PC-3 (cell line): ENCODE measurements around the gene IQGAP1. TPM values are rescaled to one million over a fixed set of nuclear protein-coding genes. Genes with fewer than 3 reads are reported as not detected.

Experiments
- ATAC-seq: fragments of 200-7000 bp; cut with Tn5 transposase; 2 replicates; pipeline ENCODE4 v1.9.1; 2020; ENCODE audit warnings: mild to moderate bottlenecking, moderate library complexity
- BruUV-seq: library from RNA; stranded (reverse); fragments of 400-500 nt; replicated peaks from 2 replicates; lab custom pipeline; 2021; lab: Mats Ljungman, UMichigan
- CTCF ChIA-PET: fragments of 300-600 bp; sonication (Branson Sonifier 250); formaldehyde crosslinking; loops from one replicate; lab custom pipeline; 2022; ENCODE audit warnings: antibody characterized with exemption; lab: Charles Lee
- POLR2A ChIA-PET: fragments of 300-600 bp; sonication (Branson Sonifier 250); formaldehyde crosslinking; loops from one replicate; lab custom pipeline; 2022; ENCODE audit warnings: antibody characterized with exemption; ENCODE audit not compliant: unreplicated experiment; lab: Charles Lee
- DNase-seq: peaks from one replicate; pipeline ENCODE4 v3.0.0-alpha.2; 2015
- H2AFZ ChIP-seq: fragments of 300-600 bp; sonication (generic); 2 replicates; pipeline ENCODE4 v1.6.0; 2016; ENCODE audit warnings: antibody characterized with exemption, low read length
- H3F3A ChIP-seq: fragments of 300-600 bp; sonication (generic); one replicate; pipeline ENCODE4 v1.6.0; 2017; ENCODE audit warnings: antibody characterized with exemption, low read length, control low read depth, mild to moderate bottlenecking; ENCODE audit not compliant: unreplicated experiment
- H3K27ac ChIP-seq: fragments of 300-600 bp; sonication (generic); 2 replicates; pipeline ENCODE4 v1.5.1; 2016; ENCODE audit warnings: mild to moderate bottlenecking, low read length
- H3K27me3 ChIP-seq: fragments of 300-600 bp; sonication (generic); 2 replicates; pipeline ENCODE4 v1.6.1; 2016; ENCODE audit warnings: low read length, mixed read lengths
- H3K36me3 ChIP-seq: fragments of 300-600 bp; sonication (generic); 2 replicates; pipeline ENCODE4 v1.6.1; 2016; ENCODE audit warnings: low read depth, mixed run types, low read length, mixed read lengths
- H3K4me1 ChIP-seq: fragments of 300-600 bp; sonication (generic); 2 replicates; pipeline ENCODE4 v1.5.1; 2016; ENCODE audit warnings: low read length; ENCODE audit not compliant: insufficient read depth
- H3K4me2 ChIP-seq: fragments of 300-600 bp; sonication (generic); 2 replicates; pipeline ENCODE4 v1.6.0; 2016; ENCODE audit warnings: low read length
- H3K4me3 ChIP-seq: fragments of 300-600 bp; sonication (generic); 2 replicates; pipeline ENCODE4 v1.5.1; 2016; ENCODE audit warnings: mild to moderate bottlenecking, low read length, mixed read lengths
- H3K79me2 ChIP-seq: fragments of 300-600 bp; sonication (generic); 2 replicates; pipeline ENCODE4 v1.6.1; 2017; ENCODE audit warnings: low read length, mixed read lengths
- H3K9ac ChIP-seq: fragments of 300-600 bp; sonication (generic); 2 replicates; pipeline ENCODE4 v1.6.0; 2016; ENCODE audit warnings: mild to moderate bottlenecking, low read length
- H3K9me2 ChIP-seq: fragments of 300-600 bp; sonication (generic); replicated peaks from 2 replicates; pipeline ENCODE4 v1.6.1; 2016; ENCODE audit warnings: mixed run types, low read length, mixed read lengths
- H3K9me3 ChIP-seq: fragments of 300-600 bp; sonication (generic); 2 replicates; pipeline ENCODE4 v1.6.1; 2016; ENCODE audit warnings: low read length, mixed read lengths
- H4K20me1 ChIP-seq: fragments of 300-600 bp; sonication (generic); 2 replicates; pipeline ENCODE4 v1.6.1; 2016; ENCODE audit warnings: low read length, mixed read lengths
- EZH2 ChIP-seq: fragments of 300-600 bp; sonication (generic); IDR thresholded peaks from one replicate; pipeline ENCODE4 v1.6.1; 2017; ENCODE audit warnings: antibody characterized with exemption, mild to moderate bottlenecking, low read length; ENCODE audit not compliant: unreplicated experiment
- EZH2phosphoT487 ChIP-seq: fragments of 300-600 bp; sonication (generic); IDR thresholded peaks from 2 replicates; pipeline ENCODE4 v1.6.1; 2018; ENCODE audit warnings: mild to moderate bottlenecking, antibody characterized with exemption, low read length, borderline replicate concordance
- intact Hi-C: fragments of 100-400 bp; cut with micrococcal nuclease; formaldehyde crosslinking; loops from 2 replicates; pipeline ENCODE4 v1.9.0; 2023
- total RNA-seq: library from RNA; depleted of rRNA; stranded (reverse); fragments of >200 nt; gene quantifications from 2 replicates; pipeline ENCODE4 v1.2.3, GENCODE V29; 2014
- TF ChIP-seq, protein P1 (sequence below): fragments of 300-600 bp; sonication (generic); conservative IDR thresholded peaks from 2 replicates; pipeline ENCODE4 v1.5.1; 2017; ENCODE audit warnings: antibody characterized with exemption, low read depth, mild to moderate bottlenecking, low read length

The IQGAP1 gene
- total RNA-seq, 1 experiment from 2014 or later = 139 TPM

DNA sequence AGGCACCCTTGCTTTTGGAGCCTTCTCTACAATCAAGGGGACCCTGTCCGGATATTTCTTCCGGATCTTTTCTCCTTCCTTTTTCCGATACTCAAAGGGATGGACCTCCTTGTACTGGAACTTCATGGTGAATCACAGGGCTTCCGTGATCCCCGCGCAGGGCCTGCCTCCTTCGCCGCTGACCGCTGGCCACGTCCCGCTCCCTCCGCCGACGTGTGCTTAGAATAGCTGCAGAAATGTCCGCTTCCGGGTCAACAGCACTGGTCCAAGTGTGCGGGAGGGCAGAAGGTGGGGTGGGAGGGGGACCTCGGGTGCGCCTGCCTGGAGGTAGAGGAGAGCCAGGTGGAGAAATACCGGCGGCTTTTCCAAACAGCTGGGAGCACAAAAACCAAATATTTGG, 39.0 kb upstream of the IQGAP1 start:
- TF ChIP-seq EZH2 (no peak), EZH2phosphoT487 (no peak)
- TF ChIP-seq, protein P1, sequence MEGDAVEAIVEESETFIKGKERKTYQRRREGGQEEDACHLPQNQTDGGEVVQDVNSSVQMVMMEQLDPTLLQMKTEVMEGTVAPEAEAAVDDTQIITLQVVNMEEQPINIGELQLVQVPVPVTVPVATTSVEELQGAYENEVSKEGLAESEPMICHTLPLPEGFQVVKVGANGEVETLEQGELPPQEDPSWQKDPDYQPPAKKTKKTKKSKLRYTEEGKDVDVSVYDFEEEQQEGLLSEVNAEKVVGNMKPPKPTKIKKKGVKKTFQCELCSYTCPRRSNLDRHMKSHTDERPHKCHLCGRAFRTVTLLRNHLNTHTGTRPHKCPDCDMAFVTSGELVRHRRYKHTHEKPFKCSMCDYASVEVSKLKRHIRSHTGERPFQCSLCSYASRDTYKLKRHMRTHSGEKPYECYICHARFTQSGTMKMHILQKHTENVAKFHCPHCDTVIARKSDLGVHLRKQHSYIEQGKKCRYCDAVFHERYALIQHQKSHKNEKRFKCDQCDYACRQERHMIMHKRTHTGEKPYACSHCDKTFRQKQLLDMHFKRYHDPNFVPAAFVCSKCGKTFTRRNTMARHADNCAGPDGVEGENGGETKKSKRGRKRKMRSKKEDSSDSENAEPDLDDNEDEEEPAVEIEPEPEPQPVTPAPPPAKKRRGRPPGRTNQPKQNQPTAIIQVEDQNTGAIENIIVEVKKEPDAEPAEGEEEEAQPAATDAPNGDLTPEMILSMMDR = no peak
- Histone ChIP-seq H3K4me3 (no peak overlapping the region), H3K9me2 (no peaks in the 10 kb centered on the region), H3F3A (no peaks in the 10 kb centered on the region), H3K9ac (no peak overlapping the region), H3K79me2 (no peaks in the 10 kb centered on the region), H3K9me3 (no peaks in the 10 kb centered on the region), H3K27ac (no peak overlapping the region), H4K20me1 (no peaks in the 10 kb centered on the region), H3K27me3 (no peaks in the 10 kb centered on the region), H3K36me3 (no peaks in the 10 kb centered on the region), H3K4me1 (peaks cover 5% of the 10 kb centered on the region; the same call in 1 of the 2 replicates), H2AFZ (no peak overlapping the region), H3K4me2 (no peak overlapping the region)
- no TSS peak for BruUV-seq
- intact Hi-C loops = no loop called here
- DNase-seq (no peak), ATAC-seq (no peak)
- POLR2A ChIA-PET = no interaction called here
- CTCF ChIA-PET = no interaction called here

DNA sequence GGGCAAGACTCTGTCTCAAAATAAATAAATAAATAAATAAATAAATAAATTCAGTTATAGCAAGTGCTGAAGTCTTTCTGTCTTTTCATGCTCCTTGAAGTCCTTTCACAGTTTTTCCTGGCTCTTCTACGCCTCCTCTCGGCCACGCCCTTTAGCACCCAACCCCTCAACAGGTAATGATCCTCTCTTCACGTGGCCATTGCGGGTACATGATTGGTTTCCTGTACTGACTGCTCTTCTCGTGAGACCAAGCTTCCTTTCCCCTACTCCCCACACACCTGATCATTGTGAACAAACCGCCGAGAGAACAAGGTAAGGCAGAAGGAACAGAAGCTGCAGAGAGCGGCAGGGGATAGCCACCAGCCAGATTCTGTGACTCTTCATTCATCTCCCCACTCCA, 38.2 kb upstream of the IQGAP1 start:
- ChIA-PET POLR2A (no interaction called here), CTCF (no interaction called here)
- DNase-seq (no peak), ATAC-seq (no peak)
- Histone ChIP-seq H3K9me2 (no peaks in the 10 kb centered on the region), H3K27ac (no peak overlapping the region), H2AFZ (no peak overlapping the region), H3K27me3 (no peaks in the 10 kb centered on the region), H4K20me1 (no peaks in the 10 kb centered on the region), H3K4me3 (no peak overlapping the region), H3K9ac (no peak overlapping the region), H3K4me1 (peaks cover 5% of the 10 kb centered on the region; the same call in 1 of the 2 replicates), H3K4me2 (no peak overlapping the region), H3F3A (no peaks in the 10 kb centered on the region), H3K36me3 (no peaks in the 10 kb centered on the region), H3K9me3 (no peaks in the 10 kb centered on the region), H3K79me2 (no peaks in the 10 kb centered on the region)
- no TSS peak for BruUV-seq
- intact Hi-C loops = loop anchor here (5.0 kb wide), 1 partner anchor 37 kb away; the partner anchor contains the start of gene IQGAP1
- TF ChIP-seq EZH2 = no peak
- TF ChIP-seq, protein P1 = no peak
- no peak for TF ChIP-seq EZH2phosphoT487

DNA sequence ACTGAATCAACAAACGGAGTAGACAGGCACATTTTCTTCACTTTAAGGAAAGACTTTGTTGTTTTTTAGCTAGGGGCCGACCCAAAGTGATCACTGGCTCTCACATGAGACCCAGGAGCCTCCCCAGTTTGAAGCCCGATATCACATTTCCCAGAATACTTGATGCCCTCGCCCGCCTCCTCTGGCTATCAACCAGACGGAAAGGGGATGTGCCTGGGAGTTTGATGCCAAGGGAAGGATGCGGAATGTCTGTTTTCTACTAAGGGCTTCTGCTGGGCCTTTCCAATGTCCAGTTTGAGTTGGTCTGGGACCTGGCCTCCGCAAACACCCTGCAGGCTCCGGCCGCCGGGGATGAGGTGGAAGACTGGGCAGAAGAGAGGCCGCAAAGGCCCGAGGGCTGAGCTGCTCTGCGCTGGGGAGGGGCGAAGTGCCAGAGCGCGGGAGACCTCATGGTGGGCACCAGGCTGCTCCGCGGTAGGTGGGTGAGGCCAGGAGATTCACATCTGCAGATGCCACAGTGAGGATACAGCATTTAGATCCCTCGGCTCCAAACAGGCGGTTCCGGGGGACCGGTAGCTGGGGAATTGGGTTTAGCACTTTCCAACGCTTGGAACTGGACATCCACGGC, 36.4 kb upstream of the IQGAP1 start:
- no peak for DNase-seq
- peak overlapping the region; percentile 80 for H3K4me2 ChIP-seq
- no TSS peak for BruUV-seq
- ChIA-PET POLR2A (no interaction called here), CTCF (no interaction called here)
- no peaks in the 10 kb centered on the region for H3K27me3 ChIP-seq
- no peaks in the 10 kb centered on the region for H3K79me2 ChIP-seq
- no peaks in the 10 kb centered on the region for H3K9me3 ChIP-seq
- intact Hi-C loops = loop anchor here (5.0 kb wide), 1 partner anchor 36 kb away; the partner anchor contains the start of gene IQGAP1
- H3K9ac ChIP-seq = peak overlapping the region; percentile 31; the same call in 1 of the 2 replicates
- peak overlapping the region; percentile 76; the same call in 1 of the 2 replicates for H3K4me3 ChIP-seq
- no peaks in the 10 kb centered on the region for H3K36me3 ChIP-seq
- no peak for TF ChIP-seq EZH2
- TF ChIP-seq EZH2phosphoT487 = no peak
- TF ChIP-seq, protein P1 = no peak
- H2AFZ ChIP-seq = peak overlapping the region; percentile 92
- H3F3A ChIP-seq = no peaks in the 10 kb centered on the region
- H3K27ac ChIP-seq = peak overlapping the region; percentile 15; the same call in 1 of the 2 replicates
- H3K4me1 ChIP-seq = peaks cover 5% of the 10 kb centered on the region; the same call in 1 of the 2 replicates
- ATAC-seq = no peak
- H4K20me1 ChIP-seq = no peaks in the 10 kb centered on the region
- no peaks in the 10 kb centered on the region for H3K9me2 ChIP-seq
